OCI-LY3 (cell line): ENCODE results near the gene MICU1.

Experiments used
- EZH2phosphoT487 ChIP-seq: fragments of 200-600 bp; shearing (Covaris generic); IDR thresholded peaks from 2 replicates; pipeline ENCODE4 v1.6.1; 2018; ENCODE audit warnings: antibody characterized with exemption, mixed run types, low read depth
- TF ChIP-seq, protein P1 (sequence below): fragments of 200-600, 300-600 bp; sonication (generic); IDR thresholded peaks from 2 replicates; pipeline ENCODE4 v1.5.1; 2014; ENCODE audit warnings: antibody characterized with exemption, low read length, low read depth

DNA sequence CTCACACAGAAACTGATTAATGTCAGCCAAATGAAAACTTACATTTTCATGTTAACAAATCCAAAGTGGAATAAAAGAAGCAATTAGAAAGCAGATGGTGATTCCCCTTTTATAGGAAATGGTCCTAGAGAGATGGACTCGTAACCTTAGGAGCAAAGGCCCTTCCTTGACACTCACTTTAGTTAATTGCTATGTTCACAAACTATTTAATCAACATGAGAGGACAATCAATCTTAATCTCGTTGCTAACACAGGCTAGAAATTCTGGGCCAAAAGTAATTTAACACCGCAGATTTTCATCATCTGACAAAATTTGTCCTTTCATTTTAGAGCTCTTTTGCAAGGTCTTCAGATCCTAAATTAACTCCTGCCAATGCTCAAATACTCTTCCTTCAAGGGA lies 207.2 kb downstream of the MICU1 start:
- TF ChIP-seq, protein P1, sequence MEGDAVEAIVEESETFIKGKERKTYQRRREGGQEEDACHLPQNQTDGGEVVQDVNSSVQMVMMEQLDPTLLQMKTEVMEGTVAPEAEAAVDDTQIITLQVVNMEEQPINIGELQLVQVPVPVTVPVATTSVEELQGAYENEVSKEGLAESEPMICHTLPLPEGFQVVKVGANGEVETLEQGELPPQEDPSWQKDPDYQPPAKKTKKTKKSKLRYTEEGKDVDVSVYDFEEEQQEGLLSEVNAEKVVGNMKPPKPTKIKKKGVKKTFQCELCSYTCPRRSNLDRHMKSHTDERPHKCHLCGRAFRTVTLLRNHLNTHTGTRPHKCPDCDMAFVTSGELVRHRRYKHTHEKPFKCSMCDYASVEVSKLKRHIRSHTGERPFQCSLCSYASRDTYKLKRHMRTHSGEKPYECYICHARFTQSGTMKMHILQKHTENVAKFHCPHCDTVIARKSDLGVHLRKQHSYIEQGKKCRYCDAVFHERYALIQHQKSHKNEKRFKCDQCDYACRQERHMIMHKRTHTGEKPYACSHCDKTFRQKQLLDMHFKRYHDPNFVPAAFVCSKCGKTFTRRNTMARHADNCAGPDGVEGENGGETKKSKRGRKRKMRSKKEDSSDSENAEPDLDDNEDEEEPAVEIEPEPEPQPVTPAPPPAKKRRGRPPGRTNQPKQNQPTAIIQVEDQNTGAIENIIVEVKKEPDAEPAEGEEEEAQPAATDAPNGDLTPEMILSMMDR = no peak
- TF ChIP-seq EZH2phosphoT487 = no peak
